DMS153 treated with DMSO at 0.1 percent for 48 hours (cell line): ENCODE results near the gene HS3ST4.

Source experiments
- DNase-seq: peaks from one replicate; lab custom pipeline; 2025; ENCODE audit not compliant: unreplicated experiment; lab: John Stamatoyannopoulos, UW

The HS3ST4 gene

DNA sequence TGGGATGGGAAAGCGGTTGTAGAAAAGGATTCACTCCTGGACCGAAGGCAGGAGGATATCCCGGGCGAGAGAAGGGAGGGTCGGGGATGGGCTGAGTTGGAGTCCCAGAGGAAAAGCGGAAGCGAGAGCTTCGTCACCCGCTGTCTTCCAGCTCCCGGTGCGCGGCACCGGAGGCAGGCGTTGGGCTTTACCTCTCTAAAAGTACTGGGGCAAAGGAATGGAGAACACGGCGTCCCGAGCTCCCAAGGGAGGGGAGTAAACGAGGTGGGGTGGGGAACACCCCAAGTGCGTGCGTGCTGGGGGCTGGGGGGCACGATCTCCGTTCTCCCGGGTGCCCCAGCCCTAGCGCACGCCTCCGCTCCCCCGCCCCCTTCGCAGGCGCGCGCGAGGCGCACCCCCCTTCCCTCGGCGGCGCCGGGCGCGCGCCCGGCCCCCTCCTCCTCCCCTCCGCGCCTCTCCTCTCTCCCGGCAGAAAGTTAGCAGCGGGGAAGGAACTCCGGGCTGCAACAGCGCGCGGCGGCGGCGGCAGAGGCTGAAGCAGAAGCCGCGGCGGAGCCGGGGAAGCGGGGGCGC lies at the start of gene HS3ST4:
Gene HS3ST4 (plus strand): TSS at position 441 of the 573 bp plus-strand sequence.
- DNase-seq: no peak

GRCh38 chr16:25643633-25644032 lies 48.1 kb upstream of the HS3ST4 start:
- DNase-seq: no peak

DNA sequence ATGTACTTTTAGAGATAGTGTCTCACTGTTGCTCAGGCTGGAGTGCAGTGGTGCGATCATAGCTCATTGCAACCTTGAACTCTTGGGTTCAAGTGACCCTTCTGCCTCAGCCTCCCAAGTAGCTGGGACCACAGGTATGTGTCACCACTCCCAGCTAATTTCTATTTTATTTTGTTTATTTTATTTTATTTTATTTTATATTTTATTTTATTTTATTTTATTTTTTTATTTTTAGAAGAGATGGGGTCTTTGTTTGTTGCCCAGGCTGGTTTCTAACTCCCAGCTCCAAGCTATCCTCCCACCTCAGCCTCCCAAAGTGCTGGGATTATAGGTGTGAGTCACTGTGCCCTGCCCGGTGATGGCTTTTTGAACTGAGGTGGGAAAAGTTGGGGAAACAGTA lies 35.1 kb upstream of the HS3ST4 start:
- DNase-seq: no peak

- DNase-seq: no peak
Measured at GRCh38 chr16:25676820-25677219, 14.9 kb upstream of the HS3ST4 start.

- no peak for DNase-seq
Measured at GRCh38 chr16:25679511-25679910, 12.2 kb upstream of the HS3ST4 start.

DNA sequence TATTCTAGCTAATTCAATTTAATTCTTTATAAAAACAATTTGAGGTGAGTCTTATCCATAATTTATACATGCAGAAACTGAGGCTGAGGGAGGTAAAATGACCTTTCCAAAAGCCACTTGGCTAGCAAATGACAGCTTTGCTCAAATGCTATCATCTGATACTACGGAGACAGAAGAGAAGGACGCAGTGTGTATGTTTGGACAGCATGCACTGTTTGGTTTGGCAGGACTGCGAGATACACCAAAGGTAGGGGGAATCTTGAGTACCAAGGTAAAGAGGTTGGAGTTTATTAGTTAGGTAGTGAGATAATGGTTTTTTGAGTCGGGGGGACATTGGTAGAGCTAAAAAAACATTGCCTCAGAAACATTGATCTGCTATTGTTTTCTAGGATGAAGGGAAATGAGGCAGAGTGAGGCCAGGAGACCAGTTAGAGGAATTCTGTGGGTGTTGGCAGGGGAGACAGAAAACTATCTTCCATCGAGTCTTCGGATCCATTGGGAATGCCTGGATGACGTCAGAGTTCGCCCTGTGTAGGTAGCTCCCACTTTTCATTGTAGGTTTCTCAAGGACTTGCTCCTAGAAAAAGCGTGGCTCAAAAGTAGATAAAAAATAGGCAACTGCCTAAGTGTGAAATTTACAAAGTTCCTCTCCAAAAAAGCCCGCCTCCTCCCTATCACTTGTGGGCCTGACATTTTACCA lies 2.5 kb upstream of the HS3ST4 start:
- DNase-seq: peak; percentile 10

GRCh38 chr16:25690552-25691143 lies 1.1 kb upstream of the HS3ST4 start:
- no peak for DNase-seq

- DNase-seq: no peak
Measured at GRCh38 chr16:25692351-25692741, 587 bp downstream of the HS3ST4 start.

- DNase-seq: no peak
Measured at GRCh38 chr16:25692742-25693508, 1.2 kb downstream of the HS3ST4 start.

GRCh38 chr16:25693631-25694030 lies 1.9 kb downstream of the HS3ST4 start:
- no peak for DNase-seq

GRCh38 chr16:25699069-25699468 lies 7.3 kb downstream of the HS3ST4 start:
- DNase-seq: no peak

DNA sequence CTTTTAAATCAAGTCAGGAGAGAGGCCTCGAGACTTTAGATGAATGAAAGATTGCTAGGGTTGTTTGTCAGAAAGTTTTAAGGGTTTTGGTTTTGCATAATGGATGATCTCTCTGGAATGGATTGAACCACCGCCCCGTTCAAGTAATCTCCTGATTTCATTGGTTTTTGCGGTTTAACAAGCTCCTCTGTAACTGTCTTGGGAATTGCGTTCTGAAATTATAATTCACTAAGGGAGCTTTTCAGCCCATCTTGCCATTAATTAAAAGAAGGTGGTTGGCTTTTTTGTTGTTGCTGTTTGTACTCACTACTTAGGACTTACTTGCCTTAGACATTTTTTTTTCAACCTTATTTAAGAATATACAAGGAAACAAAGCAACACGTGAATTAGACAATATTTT lies 8.8 kb downstream of the HS3ST4 start:
- no peak for DNase-seq

DNA sequence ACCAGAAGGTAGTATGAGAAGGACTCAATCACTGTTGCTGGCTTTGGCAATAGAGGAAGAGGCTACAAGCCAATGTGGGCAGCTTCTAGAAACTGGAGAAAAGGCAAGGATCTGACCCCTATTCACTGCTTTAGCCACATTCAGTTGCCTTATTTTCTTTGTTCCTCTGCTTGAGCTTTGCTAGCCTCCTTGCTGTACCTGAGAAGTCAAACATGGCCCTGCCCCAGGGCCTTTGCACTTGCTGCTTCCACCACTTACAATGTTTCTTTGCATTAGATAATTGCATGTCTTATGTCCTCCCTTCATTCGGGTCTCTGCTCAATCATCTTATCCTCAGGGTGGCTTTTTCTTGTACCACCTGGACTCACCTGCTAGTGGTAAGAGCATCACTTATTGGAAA lies 15.8 kb downstream of the HS3ST4 start:
- no peak for DNase-seq

GRCh38 chr16:25707982-25708583 lies 16.3 kb downstream of the HS3ST4 start:
- DNase-seq: no peak

DNA sequence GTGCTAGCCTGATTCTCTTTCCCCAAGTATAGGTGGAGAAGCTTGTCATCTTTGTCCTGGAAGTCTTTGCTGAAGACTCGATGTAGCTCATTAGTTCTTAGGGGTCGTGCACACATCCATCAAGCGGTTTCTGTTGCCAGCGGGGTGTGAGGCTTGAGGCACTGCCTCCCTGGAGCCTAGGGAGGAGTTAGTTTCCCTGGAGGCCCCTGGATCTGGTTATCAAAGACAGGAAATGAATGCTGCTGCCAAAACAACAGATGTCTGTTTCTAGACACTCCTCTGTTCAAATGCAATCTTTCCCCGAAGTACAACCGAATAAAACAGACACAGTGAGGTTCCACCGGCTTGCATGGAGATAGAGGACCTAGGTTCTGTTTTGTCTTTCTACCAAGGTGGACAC lies 17.5 kb downstream of the HS3ST4 start:
- no peak for DNase-seq

DNA sequence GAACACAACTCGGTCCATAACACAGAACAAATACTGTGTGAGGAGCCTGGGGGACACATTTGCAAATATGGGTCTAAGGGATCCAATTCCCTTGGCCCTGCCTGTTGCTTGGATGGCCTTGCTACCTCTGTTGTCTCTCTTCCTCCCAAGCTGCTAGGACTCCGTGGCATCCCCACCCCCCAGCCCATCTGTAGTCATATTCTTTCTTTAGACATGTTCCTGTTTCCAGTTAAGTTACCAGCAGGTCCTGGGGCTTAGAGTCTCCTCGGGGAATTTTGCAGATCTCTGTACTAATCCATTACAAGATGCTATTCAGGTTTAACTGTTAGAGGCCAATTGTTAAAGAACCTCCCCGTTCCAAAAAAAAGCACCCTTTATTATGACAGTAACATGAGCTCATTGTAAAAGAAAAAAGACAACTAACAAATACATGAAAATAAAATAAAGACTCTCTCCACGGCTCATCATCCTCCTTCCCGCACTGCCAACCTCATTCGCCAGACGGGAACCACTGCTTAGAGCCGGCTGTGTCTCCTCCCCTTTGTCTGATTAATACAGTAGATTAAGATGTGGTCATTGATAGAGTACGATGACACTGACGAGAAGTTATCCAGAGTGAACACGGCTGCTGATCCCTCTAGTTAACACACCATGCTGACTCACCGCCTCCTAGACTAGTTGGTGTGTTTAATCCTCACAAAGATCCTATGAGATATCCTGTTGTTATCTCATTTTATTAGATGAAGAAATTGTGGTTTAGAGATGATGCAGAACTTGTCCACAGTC lies 22.2 kb downstream of the HS3ST4 start:
- DNase-seq: no peak

DNA sequence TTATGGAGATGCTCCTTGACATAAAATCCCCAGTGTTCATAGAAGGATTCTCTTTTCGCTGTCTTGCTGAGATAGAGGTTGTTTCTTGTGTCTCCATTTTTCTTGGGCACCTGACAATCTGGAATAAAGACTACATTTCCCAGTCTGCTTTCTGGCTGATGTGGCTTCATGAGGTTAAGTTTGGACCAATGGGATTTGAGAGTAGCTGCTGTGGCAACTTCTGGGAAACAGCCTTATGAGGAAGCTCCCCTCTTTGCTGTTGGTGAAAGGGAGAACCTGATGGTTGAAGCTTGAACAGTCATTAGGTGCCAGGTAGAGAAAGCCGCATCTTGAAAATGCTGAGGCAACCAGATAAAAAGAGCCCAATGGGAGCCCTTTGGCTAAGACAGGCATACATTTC lies 24.4 kb downstream of the HS3ST4 start:
- no peak for DNase-seq

GRCh38 chr16:25721439-25721838 lies 29.7 kb downstream of the HS3ST4 start:
- no peak for DNase-seq

DNA sequence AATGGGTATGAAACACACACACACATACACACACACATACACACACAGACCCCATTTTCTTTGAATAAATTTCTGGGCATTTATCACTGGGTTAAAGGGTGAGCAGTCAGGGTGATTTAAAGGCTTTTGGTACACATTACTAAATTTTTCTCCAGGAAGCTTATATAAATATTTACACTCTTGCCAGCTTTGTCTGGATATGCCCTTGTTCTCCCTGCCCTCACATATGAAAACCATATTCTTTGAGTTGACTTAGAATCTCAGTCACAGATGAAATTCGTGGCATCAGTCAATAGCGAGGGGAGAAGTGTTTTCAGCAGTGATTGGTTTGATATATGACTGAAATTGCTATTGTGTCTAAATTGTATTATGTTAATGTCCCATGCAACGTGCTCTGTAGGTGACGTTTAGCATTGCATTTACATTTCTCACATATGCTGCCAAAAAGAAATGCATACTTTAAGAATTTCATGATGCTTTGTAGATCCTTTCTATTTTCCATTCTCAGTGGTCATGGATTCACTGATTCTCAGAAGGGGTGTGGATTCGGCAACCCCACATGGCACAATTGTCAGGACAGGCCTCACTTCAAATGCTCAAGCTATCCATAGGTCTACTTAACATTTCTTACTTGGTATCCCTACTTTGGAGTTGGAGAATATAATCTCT lies 34.8 kb downstream of the HS3ST4 start:
- DNase-seq: no peak
